Central memory CD8-positive, alpha-beta T cell (primary cell): ENCODE data around the gene OSBPL10.

ENCODE experiments used
- ATAC-seq: fragments of 150-1000 bp; cut with Tn5 transposase; replicated peaks from 2 replicates; pipeline ENCODE4 v1.10.0; 2022; ENCODE audit warnings: mild to moderate bottlenecking, moderate FRiP score, moderate number of reproducible peaks; ENCODE audit not compliant: poor library complexity, severe bottlenecking; ENCODE audit errors: extremely low read depth
- DNase-seq, 2 donors: peaks; one replicate each; pipeline ENCODE4 v3.0.0; 2021; ENCODE audit warnings: low spot score in 2 of 2
- H3K27ac Mint-ChIP-seq: one replicate; pipeline ENCODE4 v1.8.0; 2022; ENCODE audit warnings: low read depth, mild to moderate bottlenecking, moderate library complexity, mixed read lengths
- H3K27me3 Mint-ChIP-seq: one replicate; pipeline ENCODE4 v1.8.0; 2022; ENCODE audit warnings: mixed read lengths
- H3K36me3 Mint-ChIP-seq: one replicate; pipeline ENCODE4 v1.8.0; 2022; ENCODE audit warnings: mild to moderate bottlenecking, moderate library complexity, mixed read lengths; ENCODE audit not compliant: insufficient read depth
- H3K4me1 Mint-ChIP-seq: one replicate; pipeline ENCODE4 v1.8.0; 2022; ENCODE audit warnings: mixed read lengths
- H3K4me3 Mint-ChIP-seq: one replicate; pipeline ENCODE4 v1.8.0; 2022; ENCODE audit warnings: mild to moderate bottlenecking, moderate library complexity, mixed read lengths
- H3K9me3 Mint-ChIP-seq: one replicate; pipeline ENCODE4 v1.8.0; 2022; ENCODE audit warnings: mixed read lengths

OSBPL10 gene

DNA sequence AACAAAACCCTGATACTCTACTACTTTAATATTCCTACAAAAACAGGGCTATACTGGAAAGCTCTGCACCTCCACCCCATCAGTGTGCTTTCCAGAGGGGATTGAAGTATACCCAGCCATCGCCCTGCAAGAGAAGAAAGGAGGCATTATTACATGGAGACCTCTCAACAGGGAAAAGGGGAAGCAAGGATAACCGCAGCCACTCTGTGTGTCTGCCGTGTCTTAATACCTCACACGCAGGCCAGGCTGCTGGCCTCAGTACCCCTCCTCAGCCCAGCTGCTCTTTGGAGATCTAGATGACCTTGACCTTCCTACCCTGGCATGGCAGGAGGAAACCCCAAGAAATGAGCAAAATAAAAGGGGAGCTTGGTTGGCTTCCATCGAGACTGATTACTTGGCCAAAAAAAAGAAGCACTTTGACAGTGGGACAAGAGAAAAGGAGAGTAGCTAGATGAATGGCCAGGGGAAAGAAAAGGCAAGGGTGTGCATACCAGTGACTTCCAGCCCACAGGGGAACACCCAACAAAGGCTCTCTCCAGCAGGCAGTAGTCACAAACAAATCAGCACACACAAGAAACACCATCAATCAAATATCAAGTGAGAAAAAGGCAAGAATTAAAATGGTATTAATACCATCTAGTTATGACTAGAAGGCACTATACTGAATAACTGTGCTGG, 318.9 kb downstream of the OSBPL10 start:
- Mint-ChIP-seq H3K36me3 (peaks cover 14% of the 10 kb centered on the region), H3K9me3 (peaks cover 13% of the 10 kb centered on the region), H3K27ac (no peak overlapping the region), H3K4me1 (no peaks in the 10 kb centered on the region), H3K27me3 (peaks cover 9% of the 10 kb centered on the region), H3K4me3 (no peak overlapping the region)
- ATAC-seq (no peak), DNase-seq (no peak)

DNA sequence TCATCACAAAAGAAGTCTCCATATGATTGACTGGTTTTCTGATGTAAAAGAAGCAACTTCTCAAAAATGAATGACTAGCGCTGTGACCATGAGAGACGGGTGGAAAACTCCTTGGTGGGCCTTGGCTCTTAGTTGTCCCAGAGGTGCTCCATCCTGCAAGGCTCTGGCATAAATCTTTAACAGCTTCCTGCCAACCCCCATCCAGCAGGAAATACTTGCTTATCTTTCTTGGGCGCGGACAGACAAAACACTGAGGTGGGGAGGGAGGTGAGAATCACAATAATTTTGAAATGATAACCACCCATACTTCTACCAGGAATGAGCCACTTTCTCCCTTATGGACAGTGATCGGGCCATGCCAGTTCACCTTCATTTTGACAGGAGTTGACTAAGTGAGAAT, 319.8 kb downstream of the OSBPL10 start:
- Mint-ChIP-seq H3K4me1 (no peaks in the 10 kb centered on the region), H3K36me3 (peaks cover 14% of the 10 kb centered on the region), H3K4me3 (no peak overlapping the region), H3K27me3 (peaks cover 9% of the 10 kb centered on the region), H3K9me3 (peaks cover 21% of the 10 kb centered on the region), H3K27ac (no peak overlapping the region)
- no peak for ATAC-seq
- no peak for DNase-seq

DNA sequence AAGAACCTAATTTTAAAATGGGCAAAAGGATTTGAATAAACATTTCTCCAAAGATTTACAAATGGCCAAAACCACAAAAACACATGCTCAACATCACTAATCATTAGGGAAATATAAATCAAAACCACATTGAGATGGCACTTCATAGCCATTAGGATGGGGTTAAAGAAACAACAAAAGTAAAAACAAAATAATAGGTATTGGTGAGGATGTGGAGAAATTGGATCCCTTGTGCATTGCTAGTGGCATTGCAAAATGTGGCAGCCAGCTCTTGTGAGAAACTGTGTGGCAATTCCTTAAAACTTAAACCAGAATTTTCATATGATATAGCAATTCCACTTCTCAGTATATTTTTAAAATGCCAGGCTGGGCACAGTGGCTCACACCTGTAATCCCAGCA, 321.8 kb downstream of the OSBPL10 start:
- Mint-ChIP-seq H3K36me3 (peaks cover 11% of the 10 kb centered on the region), H3K27me3 (no peaks in the 10 kb centered on the region), H3K4me3 (no peak overlapping the region), H3K27ac (no peak overlapping the region), H3K9me3 (peaks cover 33% of the 10 kb centered on the region), H3K4me1 (no peaks in the 10 kb centered on the region)
- DNase-seq = no peak
- ATAC-seq = no peak

DNA sequence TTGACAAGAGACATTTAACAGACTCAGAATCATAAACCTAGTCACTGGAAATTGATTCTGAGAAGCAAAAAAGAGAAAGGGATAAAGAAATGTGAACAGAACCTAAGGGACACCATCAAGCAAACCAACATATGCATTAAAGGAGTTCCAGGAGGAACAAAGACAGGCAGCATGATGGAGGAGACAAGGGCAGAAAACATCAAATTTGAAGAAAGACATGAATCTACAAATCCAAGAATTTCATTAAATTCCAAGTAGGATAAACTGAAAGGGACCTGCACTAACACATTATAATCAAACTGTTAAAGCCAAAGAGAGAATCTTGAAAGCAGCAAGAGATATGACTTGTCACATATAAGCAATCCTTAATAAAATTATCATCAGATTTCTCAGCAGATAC, 326.1 kb downstream of the OSBPL10 start:
- no peak for DNase-seq
- no peaks in the 10 kb centered on the region for H3K27me3 Mint-ChIP-seq
- no peak overlapping the region for H3K4me3 Mint-ChIP-seq
- H3K27ac Mint-ChIP-seq = no peak overlapping the region
- H3K4me1 Mint-ChIP-seq = no peaks in the 10 kb centered on the region
- peaks cover 11% of the 10 kb centered on the region for H3K36me3 Mint-ChIP-seq
- peaks cover 71% of the 10 kb centered on the region for H3K9me3 Mint-ChIP-seq
- no peak for ATAC-seq

DNA sequence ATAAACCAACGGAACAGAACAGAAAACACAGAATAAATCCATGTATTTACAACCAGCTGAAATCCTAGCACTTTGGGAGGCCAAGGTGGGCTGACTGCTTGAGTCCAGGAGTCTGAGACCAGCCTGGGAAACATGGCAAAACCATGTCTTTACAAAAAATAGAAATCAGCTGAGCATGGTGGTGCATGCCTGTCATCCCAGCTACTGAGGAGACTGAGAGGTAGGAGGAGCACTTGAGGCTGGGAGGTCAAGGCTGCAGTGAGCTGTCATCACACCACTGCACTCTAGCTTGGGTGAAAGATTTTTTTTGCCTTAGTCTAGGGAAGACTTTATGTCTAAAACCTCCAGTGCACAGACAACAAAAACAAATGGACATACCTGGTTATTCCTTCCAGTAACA, 327.6 kb downstream of the OSBPL10 start:
- ATAC-seq = no peak
- Mint-ChIP-seq H3K27me3 (no peaks in the 10 kb centered on the region), H3K4me3 (no peak overlapping the region), H3K9me3 (peaks cover 83% of the 10 kb centered on the region), H3K27ac (no peak overlapping the region), H3K4me1 (no peaks in the 10 kb centered on the region), H3K36me3 (peaks cover 8% of the 10 kb centered on the region)
- DNase-seq = no peak

DNA sequence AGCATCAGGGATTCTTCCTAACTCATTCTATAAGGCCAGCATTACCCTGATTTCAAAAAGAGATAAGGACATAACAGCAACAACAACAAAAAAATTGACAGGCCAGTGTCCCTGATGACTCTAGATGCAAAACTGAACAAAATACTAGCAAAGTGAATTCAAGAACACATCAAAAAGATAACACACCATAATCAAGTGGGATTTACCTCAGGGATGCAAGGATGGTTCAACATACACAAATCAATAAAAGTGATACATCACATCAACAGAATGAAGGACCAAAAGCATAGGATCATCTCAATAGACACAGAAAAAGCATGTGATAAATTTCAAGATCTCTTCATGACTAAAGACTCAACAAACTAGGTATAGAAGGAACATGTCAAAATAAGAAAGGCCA, 328.8 kb downstream of the OSBPL10 start:
- H3K27me3 Mint-ChIP-seq = no peaks in the 10 kb centered on the region
- no peak for DNase-seq
- H3K27ac Mint-ChIP-seq = no peak overlapping the region
- H3K9me3 Mint-ChIP-seq = peaks cover 79% of the 10 kb centered on the region
- peaks cover 11% of the 10 kb centered on the region for H3K36me3 Mint-ChIP-seq
- ATAC-seq = no peak
- no peak overlapping the region for H3K4me3 Mint-ChIP-seq
- no peaks in the 10 kb centered on the region for H3K4me1 Mint-ChIP-seq

DNA sequence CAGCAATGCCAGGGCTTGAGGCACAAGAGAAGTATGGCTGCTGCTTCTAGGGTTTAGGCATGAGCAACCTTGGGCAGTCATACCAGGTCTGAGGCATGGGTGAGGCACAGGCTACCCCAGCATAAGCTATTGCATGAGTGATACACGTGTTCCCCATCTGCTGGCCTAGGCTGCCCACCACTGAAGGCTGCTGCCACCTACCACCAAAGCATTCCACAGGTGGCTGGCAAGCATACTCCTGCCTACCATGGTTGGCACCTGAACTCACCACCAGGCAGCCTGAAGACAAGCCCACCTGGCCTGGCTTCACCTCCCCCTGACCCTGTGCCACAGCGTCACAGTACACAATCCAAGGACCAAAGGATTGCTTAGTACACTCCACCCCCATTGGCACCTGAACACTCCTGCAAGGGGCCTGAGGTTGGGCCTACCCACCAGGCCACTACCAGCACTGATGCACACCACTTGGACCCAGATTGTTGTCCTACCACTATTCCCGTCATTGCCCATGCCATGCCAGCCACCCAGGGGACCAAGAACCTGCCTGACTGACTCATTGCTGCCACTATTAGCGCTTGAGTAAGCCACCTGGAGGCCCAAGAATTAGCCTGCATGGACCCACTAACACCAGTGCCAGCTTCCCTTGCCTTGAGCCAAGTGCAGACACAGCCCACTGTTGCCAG, 332.6 kb downstream of the OSBPL10 start:
- H3K4me3 Mint-ChIP-seq = no peak overlapping the region
- peaks cover 12% of the 10 kb centered on the region for H3K36me3 Mint-ChIP-seq
- H3K27me3 Mint-ChIP-seq = no peaks in the 10 kb centered on the region
- no peak overlapping the region for H3K27ac Mint-ChIP-seq
- DNase-seq (no peak), ATAC-seq (no peak)
- H3K9me3 Mint-ChIP-seq = peaks cover 54% of the 10 kb centered on the region
- no peaks in the 10 kb centered on the region for H3K4me1 Mint-ChIP-seq

DNA sequence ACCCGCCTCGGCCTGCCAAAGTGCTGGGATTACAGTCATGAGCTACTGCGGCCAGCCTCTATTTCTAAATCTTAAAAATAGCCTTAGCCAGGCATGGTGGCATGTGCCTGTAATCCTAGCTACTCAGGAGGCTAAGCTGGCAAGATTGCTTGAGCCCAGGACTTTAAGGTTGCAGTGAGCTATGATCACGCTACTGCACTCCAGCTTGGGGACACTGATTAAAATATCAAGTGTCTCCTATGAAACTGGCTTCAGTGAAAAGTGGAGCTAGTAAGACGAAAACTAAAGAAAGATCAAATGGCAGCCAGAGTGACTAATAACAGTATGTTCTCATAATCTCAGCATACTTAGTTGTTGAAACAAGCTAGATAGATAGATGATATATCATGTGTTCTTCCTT, 335.8 kb downstream of the OSBPL10 start:
- Mint-ChIP-seq H3K27ac (no peak overlapping the region), H3K9me3 (peaks cover 24% of the 10 kb centered on the region), H3K4me3 (no peak overlapping the region), H3K27me3 (no peaks in the 10 kb centered on the region), H3K36me3 (peaks cover 7% of the 10 kb centered on the region), H3K4me1 (no peaks in the 10 kb centered on the region)
- DNase-seq (no peak), ATAC-seq (no peak)

DNA sequence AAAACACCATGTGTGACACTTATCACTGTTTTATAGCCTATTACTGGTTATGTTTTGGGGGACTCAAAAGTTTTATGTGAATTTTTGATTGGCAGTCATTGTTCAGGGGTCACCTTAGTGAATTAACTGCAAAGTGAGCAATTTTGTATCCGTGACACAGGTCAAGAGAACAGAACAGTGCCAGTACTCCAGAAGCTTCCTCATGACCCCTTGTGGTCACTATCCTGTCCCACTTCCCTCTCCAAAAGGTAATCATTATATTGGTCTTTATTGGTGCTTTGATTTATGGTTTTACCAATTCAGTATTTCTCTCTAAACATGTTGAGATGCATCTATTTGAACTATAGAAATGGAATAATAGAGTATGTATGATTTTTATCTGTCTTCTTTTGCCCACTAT, 341.2 kb downstream of the OSBPL10 start:
- Mint-ChIP-seq H3K4me1 (peaks cover 13% of the 10 kb centered on the region), H3K27me3 (no peaks in the 10 kb centered on the region), H3K36me3 (peaks cover 4% of the 10 kb centered on the region), H3K4me3 (no peak overlapping the region), H3K27ac (no peak overlapping the region), H3K9me3 (no peaks in the 10 kb centered on the region)
- DNase-seq (no peak), ATAC-seq (no peak)

DNA sequence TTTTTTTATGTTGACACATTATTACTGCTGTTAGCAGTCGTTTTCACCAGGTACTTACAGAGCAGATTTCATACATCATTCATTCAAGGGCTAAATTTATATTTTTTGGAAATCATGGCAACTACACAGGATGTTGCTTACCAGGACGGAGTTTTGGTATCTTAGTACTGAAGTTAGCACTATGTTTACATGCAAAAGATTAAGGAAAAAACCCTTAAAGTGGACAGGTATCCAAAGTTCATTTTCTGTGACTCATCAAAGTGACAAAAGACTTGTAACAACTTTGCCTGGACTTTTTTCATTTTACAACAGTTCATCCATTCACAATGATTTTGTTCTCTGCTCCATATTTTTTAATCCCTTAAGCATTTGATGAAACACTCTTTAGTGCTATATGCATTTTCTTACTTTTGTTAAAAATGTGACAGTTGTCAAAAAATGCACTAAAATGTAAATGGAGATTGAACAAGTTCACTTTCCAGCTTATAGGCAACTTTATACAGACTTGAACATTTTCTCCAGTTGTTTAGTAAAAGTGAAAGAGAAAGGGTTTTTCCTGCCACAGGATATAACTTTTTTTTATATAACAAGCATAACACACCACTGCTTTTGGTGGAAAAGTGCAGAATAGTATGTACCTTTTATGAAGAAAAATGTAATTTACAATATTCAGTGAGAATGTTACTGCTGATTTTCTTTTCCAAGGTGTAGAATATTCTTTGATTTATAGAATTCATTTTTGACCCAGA, 344.2 kb downstream of the OSBPL10 start:
- H3K4me3 Mint-ChIP-seq = no peak overlapping the region
- DNase-seq = no peak

DNA sequence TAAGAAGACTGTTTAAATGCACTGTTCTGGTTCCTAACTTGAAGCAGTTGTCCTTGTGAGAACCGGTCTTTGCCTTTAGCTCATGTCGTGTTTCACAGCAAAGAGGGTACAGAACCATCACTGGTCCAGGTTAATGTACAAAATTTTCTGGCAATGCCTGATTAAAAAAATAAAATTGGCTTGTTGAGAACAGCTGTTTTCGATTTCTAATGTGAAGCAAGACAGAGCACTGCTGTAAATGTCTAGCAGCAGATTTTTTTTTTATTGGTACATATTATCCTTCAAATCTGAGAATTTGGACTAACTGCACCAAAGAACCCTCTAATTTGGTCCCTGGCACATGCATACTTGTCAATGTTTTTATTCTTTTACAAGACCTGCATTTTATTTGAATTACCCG, 345.0 kb downstream of the OSBPL10 start:
- DNase-seq (no peak), ATAC-seq (no peak)
- H3K27me3 Mint-ChIP-seq = no peaks in the 10 kb centered on the region
- peak overlapping the region; percentile 76 for H3K27ac Mint-ChIP-seq
- H3K9me3 Mint-ChIP-seq = no peaks in the 10 kb centered on the region
- H3K4me3 Mint-ChIP-seq = peak overlapping the region; percentile 29
- H3K36me3 Mint-ChIP-seq = peaks cover 26% of the 10 kb centered on the region
- H3K4me1 Mint-ChIP-seq = peaks cover 20% of the 10 kb centered on the region

More for the DNA sequence above, 344.2 kb downstream of the OSBPL10 start:
- Mint-ChIP-seq H3K4me1 (peaks cover 20% of the 10 kb centered on the region), H3K27ac (peak overlapping the region; percentile 32), H3K9me3 (no peaks in the 10 kb centered on the region), H3K27me3 (no peaks in the 10 kb centered on the region), H3K36me3 (peaks cover 18% of the 10 kb centered on the region)
- ATAC-seq = no peak

DNA sequence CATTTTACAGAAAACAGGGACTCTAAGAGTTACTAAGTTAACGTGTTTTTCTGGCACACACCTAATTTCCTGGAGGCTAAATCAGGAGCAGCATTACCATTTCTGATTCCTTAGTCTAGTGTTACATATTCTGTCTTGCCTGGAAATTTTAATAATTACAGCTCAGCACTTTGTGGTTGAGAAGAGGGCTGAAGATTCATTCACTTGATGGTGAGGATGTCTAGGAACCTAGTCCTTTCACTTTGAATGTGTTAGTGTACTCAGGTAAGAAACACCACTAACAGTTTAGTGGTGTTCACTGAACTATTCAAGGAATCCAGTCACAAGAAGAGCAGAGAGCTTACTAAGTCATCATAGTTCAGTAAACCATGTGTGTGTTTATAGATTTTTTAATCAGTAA, 345.5 kb downstream of the OSBPL10 start:
- Mint-ChIP-seq H3K27ac (peak overlapping the region; percentile 76), H3K9me3 (no peaks in the 10 kb centered on the region), H3K4me3 (peak overlapping the region; percentile 29), H3K27me3 (no peaks in the 10 kb centered on the region), H3K4me1 (peaks cover 20% of the 10 kb centered on the region), H3K36me3 (peaks cover 31% of the 10 kb centered on the region)
- DNase-seq = no peak
- ATAC-seq = no peak

DNA sequence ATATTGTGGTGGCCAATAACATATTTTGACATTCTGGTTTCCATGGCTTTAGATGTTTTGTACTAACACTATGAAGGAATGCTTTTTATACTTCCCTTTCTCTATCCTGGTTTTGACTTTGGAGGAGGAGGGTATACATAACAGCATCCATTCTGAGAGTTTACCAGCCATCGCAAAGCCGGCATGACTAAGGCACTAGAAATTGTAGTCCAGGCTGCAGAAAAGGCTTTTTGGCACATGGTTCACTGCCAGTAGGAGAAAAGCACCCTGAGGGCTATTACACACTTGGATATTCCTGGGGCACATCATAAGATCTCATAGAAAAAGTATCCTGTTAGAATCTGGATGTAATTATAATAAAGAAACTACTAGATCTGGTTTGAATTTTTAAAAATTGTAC, 346.6 kb downstream of the OSBPL10 start:
- Mint-ChIP-seq H3K4me3 (no peak overlapping the region), H3K27me3 (no peaks in the 10 kb centered on the region), H3K36me3 (peaks cover 40% of the 10 kb centered on the region), H3K4me1 (peaks cover 20% of the 10 kb centered on the region), H3K27ac (no peak overlapping the region), H3K9me3 (no peaks in the 10 kb centered on the region)
- ATAC-seq = no peak
- no peak for DNase-seq
